Small intestine (tissue), 7 donors: Measurements from ENCODE around the gene CCDC157. TPM values are rescaled to one million over a fixed set of nuclear protein-coding genes. Genes with fewer than 3 reads are reported as not detected.

Experiments used
- DNase-seq, 2 donors: peaks; one replicate each; pipeline versions ENCODE4 v3.0.0 to v3.0.0-alpha.2; 2013
- FAIRE-seq: peaks from 2 replicates; lab custom pipeline; 2012; peaks lifted over from hg19 to GRCh38; lab: Jason Lieb, UNC
- H3K27ac ChIP-seq, 3 donors: one replicate each; pipeline ENCODE4 v1.5.1; 2013; ENCODE audit warnings: low read length in 2 of 3, mild to moderate bottlenecking in 2 of 3, control low read depth in 1 of 3, inconsistent platforms in 1 of 3, low read depth in 1 of 3, moderate library complexity in 1 of 3
- H3K27me3 ChIP-seq, 3 donors: one replicate each; pipeline ENCODE4 v1.6.1; 2013; ENCODE audit warnings: low read length in 3 of 3, inconsistent platforms in 1 of 3; ENCODE audit not compliant: control insufficient read depth in 3 of 3, insufficient read depth in 3 of 3
- H3K36me3 ChIP-seq, 3 donors: one replicate each; pipeline ENCODE4 v1.6.1; 2013; ENCODE audit warnings: low read length in 3 of 3, inconsistent platforms in 1 of 3, low read depth in 1 of 3, mild to moderate bottlenecking in 1 of 3, moderate library complexity in 1 of 3; ENCODE audit not compliant: control insufficient read depth in 3 of 3, insufficient read depth in 2 of 3
- H3K4me1 ChIP-seq, 3 donors: one replicate each; pipeline ENCODE4 v1.6.1; 2013; ENCODE audit warnings: low read length in 2 of 3, inconsistent platforms in 1 of 3, low read depth in 1 of 3, mild to moderate bottlenecking in 1 of 3, moderate library complexity in 1 of 3; ENCODE audit not compliant: control insufficient read depth in 3 of 3, insufficient read depth in 2 of 3
- H3K4me3 ChIP-seq, 3 donors: one replicate each; pipeline ENCODE4 v1.5.1; 2013; ENCODE audit warnings: low read length in 3 of 3, control low read depth in 1 of 3, inconsistent platforms in 1 of 3, low read depth in 1 of 3, mild to moderate bottlenecking in 1 of 3, moderate library complexity in 1 of 3
- H3K9me3 ChIP-seq, 2 donors: one replicate each; pipeline ENCODE4 v1.6.1; 2013; ENCODE audit warnings: low read depth in 1 of 2, low read length in 1 of 2; ENCODE audit not compliant: control insufficient read depth in 2 of 2, insufficient read depth in 1 of 2
- WGBS, 3 donors: extraction: QIAGEN DNeasy Blood & Tissue Kit; methylation state at CpG; one replicate each; pipeline ENCODE4 v1.1.7; 2013; 5-methylcytosine and 5-hydroxymethylcytosine counted together
- polyA plus RNA-seq, 4 donors: library from polyadenylated mRNA; stranded (reverse) in 3 of 4; unstranded in 1 of 4; fragments of 200-250 nt in 3 of 4; fragments of 120-200 nt in 1 of 4; gene quantifications; one replicate each; pipeline versions ENCODE4 v1.2.1 to v1.2.3, GENCODE V29; 2013
- donor health status: healthy with polysubstance abuse.
- donor health status: control.
- donor health status: control.
- donor health status: Bipolar disorder and iron deficiency.
- donor health status: healthy.

The CCDC157 gene
- polyA plus RNA-seq, 4 donors: 1.5 to 5.9 (median 2.3) TPM

DNA sequence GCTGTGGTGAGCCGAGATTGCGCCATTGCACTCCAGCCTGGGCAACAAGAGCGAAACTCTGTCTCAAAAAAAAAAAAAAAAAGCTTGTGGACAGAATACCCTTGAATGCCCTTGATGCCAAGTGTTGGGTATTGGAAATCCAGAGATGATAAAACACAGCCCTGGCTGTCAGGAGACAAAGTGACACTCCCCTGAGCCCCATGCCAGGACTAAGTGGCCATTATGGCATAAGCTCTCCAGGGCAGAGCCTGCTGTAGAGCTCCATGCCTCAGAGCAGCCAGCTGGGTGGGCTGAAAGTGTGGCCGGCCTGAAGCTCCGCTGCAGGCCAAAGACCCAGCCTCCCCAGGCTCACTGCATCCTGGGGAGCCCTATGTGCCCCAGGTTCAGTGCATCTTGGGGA lies 25.5 kb downstream of the CCDC157 start:
- no peaks in the 10 kb centered on the region for H3K27me3 ChIP-seq
- H3K4me1 ChIP-seq: peaks cover 0 to 9% (median 0%) of the 10 kb centered on the region in 3 donors
- WGBS, 3 donors: 93 to 98% (median 96%) methylated on average over 4 to 5 of the region's 5 CpGs
- DNase-seq (no peak), FAIRE-seq (no peak)
- no peak overlapping the region for H3K27ac ChIP-seq
- peaks cover 0 to 57% (median 0%) of the 10 kb centered on the region in 3 donors for H3K36me3 ChIP-seq
- H3K9me3 ChIP-seq: no peaks in the 10 kb centered on the region
- H3K4me3 ChIP-seq: no peak overlapping the region

DNA sequence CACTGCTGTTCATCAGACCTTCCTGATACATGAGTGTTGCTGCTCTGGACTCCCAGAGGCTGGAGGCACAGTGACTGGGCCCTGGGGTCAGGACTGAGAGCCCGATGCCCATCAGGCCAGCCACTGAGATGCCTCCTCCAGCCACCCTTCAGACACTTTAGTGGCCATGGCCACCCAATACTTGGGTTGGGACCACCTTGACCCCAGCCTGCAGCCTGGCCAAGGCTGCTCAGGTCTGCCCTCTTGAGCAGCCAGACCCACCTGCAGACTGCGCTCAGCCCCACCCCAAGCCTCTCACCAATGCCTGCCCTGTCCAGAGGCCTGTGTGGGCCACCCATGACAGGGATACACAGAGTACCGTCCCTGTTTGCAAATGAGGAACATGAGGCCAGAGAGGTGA lies 26.3 kb downstream of the CCDC157 start:
- FAIRE-seq (no peak), DNase-seq (no peak)
- 63 to 92% (median 66%) methylated on average over 3 of the region's 3 CpGs for WGBS, 3 donors
- H3K36me3 ChIP-seq: peaks cover 0 to 51% (median 0%) of the 10 kb centered on the region in 3 donors
- H3K4me3 ChIP-seq: no peak overlapping the region
- no peaks in the 10 kb centered on the region for H3K27me3 ChIP-seq
- H3K27ac ChIP-seq: no peak overlapping the region
- peaks cover 0 to 12% (median 0%) of the 10 kb centered on the region in 3 donors for H3K4me1 ChIP-seq
- H3K9me3 ChIP-seq: no peaks in the 10 kb centered on the region

DNA sequence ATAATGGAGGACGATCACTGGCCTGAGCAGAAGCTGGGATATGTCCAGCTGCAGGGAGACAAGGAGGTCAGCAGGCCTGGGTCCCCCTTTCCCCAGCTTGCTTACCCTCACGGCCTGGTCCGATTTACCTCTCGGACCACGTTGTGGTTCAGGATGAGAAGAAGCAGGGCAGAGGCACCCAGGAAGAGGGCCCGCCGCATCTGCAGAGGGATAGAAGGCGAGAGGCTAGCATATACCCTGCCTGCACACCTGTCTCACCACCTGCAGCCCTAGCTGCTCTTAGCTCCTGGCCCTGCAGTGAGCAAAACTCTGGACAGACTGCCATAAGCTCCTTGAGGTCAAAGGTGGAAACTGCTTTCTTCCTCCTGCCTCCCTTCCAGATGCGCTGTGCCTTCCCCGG lies 29.1 kb downstream of the CCDC157 start:
- WGBS, 3 donors: 91 to 93% (median 92%) methylated on average over 8 to 10 of the region's 10 CpGs
- peaks cover 0 to 12% (median 0%) of the 10 kb centered on the region in 3 donors for H3K4me1 ChIP-seq

DNA sequence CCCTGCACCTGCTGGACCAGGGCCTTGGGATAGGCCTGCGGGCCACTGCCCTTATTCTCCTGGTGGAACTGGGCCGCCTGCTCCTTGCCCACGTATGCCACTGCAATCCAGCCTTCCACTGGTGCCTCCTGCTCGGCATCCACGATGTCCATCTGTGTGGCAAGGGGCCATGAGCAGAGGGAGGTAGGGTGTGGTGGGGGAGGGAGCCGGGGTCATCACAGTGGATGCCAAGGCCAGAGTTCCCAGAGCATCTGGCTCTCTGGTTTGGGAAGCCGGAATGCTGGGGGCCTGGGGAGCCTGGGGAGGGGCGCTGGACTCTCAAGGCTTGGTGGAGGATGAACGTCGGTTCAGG lies 29.8 kb downstream of the CCDC157 start:
- DNase-seq: no peak
- WGBS, 3 donors: 27 to 39% (median 33%) methylated on average over 9 to 10 of the region's 10 CpGs
- Histone ChIP-seq H3K9me3 (peaks cover 0 to 5% of the 10 kb centered on the region in 2 donors), H3K36me3 (peaks cover 0 to 23% (median 0%) of the 10 kb centered on the region in 3 donors), H3K27ac (peak overlapping the region in 1 of 3 donors; percentile 58), H3K4me3 (peak overlapping the region; percentile 48 to 81 (median 64)), H3K4me1 (peaks cover 0 to 12% (median 0%) of the 10 kb centered on the region in 3 donors), H3K27me3 (no peaks in the 10 kb centered on the region)
- no peak for FAIRE-seq

More for the DNA sequence above, 29.1 kb downstream of the CCDC157 start:
- Histone ChIP-seq H3K36me3 (peaks cover 0 to 29% (median 0%) of the 10 kb centered on the region in 3 donors), H3K9me3 (peaks cover 0 to 4% of the 10 kb centered on the region in 2 donors), H3K27ac (no peak overlapping the region), H3K4me3 (no peak overlapping the region), H3K27me3 (no peaks in the 10 kb centered on the region)
- FAIRE-seq (no peak), DNase-seq (no peak)

DNA sequence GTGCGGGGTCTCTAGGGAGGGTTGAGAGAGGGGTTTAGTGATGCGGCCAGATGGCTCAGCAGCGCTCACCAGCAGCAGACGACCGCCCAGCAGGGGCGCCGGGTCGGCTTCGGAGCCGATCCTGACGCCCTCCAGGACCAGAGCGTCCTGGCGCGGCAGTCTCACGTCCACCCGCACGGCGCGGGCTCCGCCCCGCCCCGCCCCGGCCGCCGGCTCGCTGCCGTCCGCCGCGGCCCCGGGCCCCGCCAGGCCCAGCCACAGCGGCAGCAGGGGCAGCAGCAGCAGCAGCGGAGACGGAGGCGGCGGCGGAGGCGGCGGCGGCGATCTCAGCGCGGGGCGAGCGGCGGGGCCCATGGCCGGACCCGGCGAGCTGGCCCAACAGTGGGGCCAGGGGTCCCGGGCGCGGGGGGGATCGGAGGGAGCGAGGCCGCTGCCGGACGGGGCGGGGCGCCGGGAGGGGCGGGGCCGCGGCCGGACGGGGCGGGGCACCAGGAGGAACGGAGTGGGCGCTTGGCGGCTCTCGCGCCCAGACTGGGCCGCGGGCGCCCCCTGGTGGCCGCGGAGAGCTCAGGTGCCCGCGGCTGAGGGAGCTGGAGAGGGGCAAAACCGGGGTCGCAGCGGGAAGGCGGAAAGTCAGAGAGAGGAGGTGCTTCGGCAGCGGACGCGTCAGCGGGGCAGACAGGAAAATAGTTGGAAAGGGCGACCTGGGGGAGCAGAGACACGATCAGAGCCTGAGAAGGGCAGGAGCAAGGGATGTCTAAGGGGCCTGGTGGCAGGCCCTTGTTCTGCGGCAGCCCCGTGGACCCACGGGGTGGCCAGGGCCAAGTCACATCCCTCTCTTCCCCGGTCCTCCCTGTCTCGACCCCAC lies 30.4 kb downstream of the CCDC157 start, which contains the start of gene RNF215:
Gene RNF215 (minus strand): TSS at position 452 of the 868 bp plus-strand sequence. CDS start 98 bp downstream, at position 354.
- 1 to 2% (median 1%) methylated on average over 56 to 95 of the region's 95 CpGs for WGBS, 3 donors
- Histone ChIP-seq H3K36me3 (peaks cover 0 to 21% (median 0%) of the 10 kb centered on the region in 3 donors), H3K9me3 (peaks cover 0 to 5% of the 10 kb centered on the region in 2 donors), H3K4me3 (peak within 1 kb of the TSS; percentile 48 to 81 (median 64)), H3K4me1 (peaks cover 0 to 12% (median 0%) of the 10 kb centered on the region in 3 donors), H3K27me3 (no peaks in the 10 kb centered on the region), H3K27ac (peak within 1 kb of the TSS in 1 of 3 donors; percentile 58)
- FAIRE-seq (no peak), DNase-seq (peak; percentile 73 to 91)

DNA sequence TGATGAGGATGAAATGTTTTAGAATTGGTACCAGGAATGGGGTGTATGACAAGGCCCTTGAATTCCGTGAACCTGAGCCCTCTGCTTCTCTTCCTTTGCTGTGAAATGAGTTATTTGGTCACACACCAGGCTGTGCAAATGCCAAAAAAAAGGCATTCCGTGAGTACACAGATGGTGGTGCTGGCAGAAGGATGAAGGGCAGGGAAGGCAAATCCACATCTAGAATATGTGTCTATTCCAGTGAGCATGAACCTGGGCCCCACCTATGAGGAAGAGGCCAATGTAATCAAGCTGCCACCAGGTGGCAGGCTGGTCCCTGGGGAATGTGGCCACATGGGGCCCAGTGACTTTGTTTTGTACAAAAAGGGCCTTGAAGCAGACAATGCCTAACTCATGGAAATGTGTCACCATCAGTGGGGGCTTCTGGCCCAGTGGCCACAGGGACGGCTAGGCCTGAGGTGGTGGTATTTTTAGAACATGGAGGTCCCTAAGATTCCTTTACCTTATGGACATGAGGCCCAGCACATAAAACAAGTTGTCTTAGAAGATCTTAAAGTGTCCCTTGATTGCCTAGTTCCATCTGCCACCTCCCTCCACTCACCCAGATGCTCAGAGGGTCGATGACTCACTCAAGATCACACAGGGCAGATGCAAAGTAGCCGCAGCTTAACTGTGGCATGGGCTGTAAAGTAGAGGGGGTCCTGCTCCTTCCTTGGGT lies 34.3 kb downstream of the CCDC157 start:
- peaks cover 0 to 5% of the 10 kb centered on the region in 2 donors for H3K9me3 ChIP-seq
- no peak overlapping the region for H3K4me3 ChIP-seq
- peak; percentile 87 to 90 for DNase-seq
- FAIRE-seq: no peak
- H3K27me3 ChIP-seq: no peaks in the 10 kb centered on the region
- H3K27ac ChIP-seq: no peak overlapping the region
- H3K4me1 ChIP-seq: peaks cover 0 to 21% (median 2%) of the 10 kb centered on the region in 3 donors
- no peaks in the 10 kb centered on the region for H3K36me3 ChIP-seq
- 36 to 54% (median 39%) methylated on average over 5 of the region's 5 CpGs for WGBS, 3 donors

DNA sequence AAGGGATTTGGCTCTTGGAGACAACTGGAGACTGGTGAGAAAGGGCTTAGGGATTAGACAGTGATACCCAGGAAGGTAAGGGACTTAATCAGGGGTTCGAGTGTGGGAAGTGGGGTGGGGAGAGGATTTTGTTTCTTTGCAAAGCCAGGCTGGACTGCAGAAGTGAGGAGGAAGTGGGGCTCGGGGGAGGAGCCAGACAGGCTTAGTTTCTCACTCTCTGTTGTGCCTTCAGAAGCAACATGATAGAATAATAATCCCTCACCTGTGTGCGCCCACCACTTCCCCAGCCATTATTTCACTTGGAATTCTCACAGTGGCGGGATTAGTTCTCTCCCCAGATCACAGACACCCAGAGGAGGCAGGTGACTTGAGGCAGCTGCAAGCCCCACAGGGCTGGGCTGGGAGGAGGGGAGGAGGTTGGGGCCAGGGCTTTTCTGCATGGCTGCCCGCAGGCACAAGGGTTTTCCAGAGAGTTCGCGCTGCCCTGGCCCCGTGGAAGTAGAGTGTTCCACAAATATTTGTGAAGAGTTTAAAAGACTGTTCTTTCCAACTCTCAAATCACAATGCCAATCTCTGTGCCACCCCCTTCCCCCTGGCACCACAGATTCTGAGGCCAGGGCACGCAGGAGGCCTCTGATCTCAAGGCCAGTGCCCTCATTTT lies 36.0 kb downstream of the CCDC157 start:
- Histone ChIP-seq H3K4me1 (peaks cover 0 to 20% (median 2%) of the 10 kb centered on the region in 3 donors), H3K27me3 (peaks cover 0 to 5% (median 0%) of the 10 kb centered on the region in 3 donors), H3K36me3 (no peaks in the 10 kb centered on the region), H3K27ac (no peak overlapping the region), H3K4me3 (no peak overlapping the region), H3K9me3 (peaks cover 0 to 5% of the 10 kb centered on the region in 2 donors)
- 62 to 74% (median 71%) methylated on average over 9 of the region's 9 CpGs for WGBS, 3 donors
- DNase-seq (no peak), FAIRE-seq (no peak)

DNA sequence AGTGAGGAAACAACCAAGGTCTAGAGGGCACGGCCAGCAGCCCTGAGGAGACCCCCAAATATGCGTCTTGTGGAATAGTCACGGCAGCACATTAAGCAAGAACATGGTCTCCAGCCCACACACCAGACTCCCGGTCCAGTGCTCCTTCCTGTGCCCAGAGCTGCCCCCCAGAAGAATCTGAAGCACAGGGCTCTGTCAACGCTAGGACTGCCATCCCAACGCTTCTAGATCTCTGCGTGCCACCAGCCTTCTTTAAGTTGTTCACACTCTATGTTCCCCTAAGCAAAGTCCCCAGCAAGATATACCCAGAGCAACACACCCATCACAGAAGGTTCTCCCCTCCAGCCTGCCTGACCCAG lies 36.5 kb downstream of the CCDC157 start:
- WGBS, 3 donors: 80 to 85% (median 84%) methylated on average over 7 of the region's 7 CpGs
- no peak overlapping the region for H3K27ac ChIP-seq
- H3K27me3 ChIP-seq: peaks cover 0 to 5% (median 0%) of the 10 kb centered on the region in 3 donors
- H3K4me1 ChIP-seq: peaks cover under 1 to 25% (median 2%) of the 10 kb centered on the region in 3 donors
- no peak overlapping the region for H3K4me3 ChIP-seq
- H3K9me3 ChIP-seq: peaks cover 0 to 5% of the 10 kb centered on the region in 2 donors
- DNase-seq (no peak), FAIRE-seq (no peak)
- no peaks in the 10 kb centered on the region for H3K36me3 ChIP-seq
